HCT116 (cell line): ENCODE measurements around the gene MED13L. TPM values are rescaled to one million over a fixed set of nuclear protein-coding genes. Genes with fewer than 3 reads are reported as not detected.

ENCODE experiments used
- ATAC-seq: fragments of 200-7000 bp; cut with Tn5 transposase; 2 replicates; pipeline ENCODE4 v1.9.1; 2020; ENCODE audit warnings: mild to moderate bottlenecking, moderate library complexity
- BruUV-seq: library from RNA; stranded (reverse); fragments of 400-500 nt; replicated peaks from 2 replicates; lab custom pipeline; 2021; lab: Mats Ljungman, UMichigan
- CTCF ChIA-PET: fragments of 300-600 bp; sonication (Branson Sonifier 250); formaldehyde crosslinking; loops from one replicate; lab custom pipeline; 2021; ENCODE audit warnings: antibody characterized with exemption; lab: Charles Lee
- POLR2A ChIA-PET: fragments of 300-600, 350-600 bp; sonication (Branson Sonifier 250); formaldehyde crosslinking; loops from one replicate; lab custom pipeline; 2021; ENCODE audit warnings: antibody characterized with exemption; lab: Charles Lee
- RAD21 ChIA-PET, 2 experiments: fragments of 300-600 bp; sonication (Branson Sonifier 250); formaldehyde crosslinking; loops; one replicate each; lab custom pipeline; 2023; ENCODE audit warnings: low total read pairs in 2 of 2; ENCODE audit not compliant: uncharacterized antibody in 2 of 2, unreplicated experiment in 2 of 2, low non-redundant PET in 1 of 2; lab: Charles Lee
- DNase-seq: peaks from one replicate; pipeline ENCODE4 v3.0.0-alpha.2; 2010; ENCODE audit warnings: low read depth, low spot score
- H2AFZ ChIP-seq: fragments of 200-600 bp; shearing (Covaris generic), sonication (generic); 2 replicates; pipeline ENCODE4 v1.6.1; 2017; ENCODE audit warnings: low read depth, mixed run types, mixed read lengths, antibody characterized with exemption, low read length; ENCODE audit not compliant: poor library complexity, severe bottlenecking
- H3K27ac ChIP-seq: 2 replicates; pipeline ENCODE4 v1.5.1; 2012; ENCODE audit warnings: low read depth, low read length
- H3K27me3 ChIP-seq: fragments of 200-600 bp; sonication (generic); 2 replicates; pipeline ENCODE4 v1.6.1; 2016; ENCODE audit warnings: mixed run types, low read length, mixed read lengths; ENCODE audit not compliant: insufficient read depth
- H3K36me3 ChIP-seq, 2 experiments: fragments of 200-500 bp in 1 of 2; fragments of 200-600 bp in 1 of 2; sonication (Bioruptor generic) in 1 of 2; sonication (generic) in 1 of 2; 2 replicates each; pipeline versions ENCODE4 v1.5.1 to v1.6.1; 2014 to 2016; ENCODE audit warnings: low read length in 2 of 2, inconsistent platforms in 1 of 2, mixed read lengths in 1 of 2, mixed run types in 1 of 2; ENCODE audit not compliant: insufficient read depth in 2 of 2, control insufficient read depth in 1 of 2
- H3K4me1 ChIP-seq, 2 experiments: fragments of 200-600 bp in 1 of 2; sonication (generic) in 1 of 2; 2 replicates each; pipeline versions ENCODE4 v1.5.1 to v1.6.1; 2012 to 2017; ENCODE audit warnings: low read length in 2 of 2, inconsistent platforms in 1 of 2, mild to moderate bottlenecking in 1 of 2, mixed read lengths in 1 of 2, mixed run types in 1 of 2, moderate library complexity in 1 of 2; ENCODE audit not compliant: insufficient read depth in 2 of 2, control insufficient read depth in 1 of 2
- H3K4me2 ChIP-seq: fragments of 200-600 bp; sonication (generic); 2 replicates; pipeline ENCODE4 v1.6.1; 2017; ENCODE audit warnings: mixed run types, low read length, mixed read lengths
- H3K4me3 ChIP-seq, 2 experiments: fragments of 200-600 bp in 1 of 2; sonication (generic) in 1 of 2; replicated peaks in 1 of 2; 2 replicates each; pipeline ENCODE4 v1.5.1; 2011 to 2016; ENCODE audit warnings: low read length in 2 of 2, control low read depth in 1 of 2, low read depth in 1 of 2, mild to moderate bottlenecking in 1 of 2, mixed read lengths in 1 of 2, mixed run types in 1 of 2
- H3K79me2 ChIP-seq: fragments of 200-600 bp; sonication (generic); 2 replicates; pipeline ENCODE4 v1.6.1; 2017; ENCODE audit warnings: mild to moderate bottlenecking, mixed run types, low read length, moderate library complexity, mixed read lengths; ENCODE audit not compliant: insufficient read depth
- H3K9ac ChIP-seq: fragments of 200-600 bp; sonication (generic); 2 replicates; pipeline ENCODE4 v1.6.1; 2016; ENCODE audit warnings: low read length, mixed read lengths
- H3K9me2 ChIP-seq: fragments of 200-600 bp; sonication (generic), shearing (Covaris generic); 2 replicates; pipeline ENCODE4 v1.6.1; 2017; ENCODE audit warnings: mixed run types, mild to moderate bottlenecking, moderate library complexity; ENCODE audit not compliant: insufficient read depth
- H3K9me3 ChIP-seq, 2 experiments: fragments of 200-500 bp in 1 of 2; fragments of 200-600 bp in 1 of 2; sonication (Bioruptor generic) in 1 of 2; sonication (generic) in 1 of 2; 2 replicates each; pipeline ENCODE4 v1.6.1; 2014 to 2017; ENCODE audit warnings: low read length in 2 of 2, mixed read lengths in 2 of 2, inconsistent platforms in 1 of 2, low read depth in 1 of 2, mild to moderate bottlenecking in 1 of 2, mixed run types in 1 of 2, moderate library complexity in 1 of 2; ENCODE audit not compliant: control insufficient read depth in 1 of 2, insufficient read depth in 1 of 2
- H4K20me1 ChIP-seq: fragments of 200-600 bp; sonication (generic), shearing (Covaris generic); 2 replicates; pipeline ENCODE4 v1.6.1; 2017; ENCODE audit warnings: mixed run types, mild to moderate bottlenecking, moderate library complexity; ENCODE audit not compliant: insufficient read depth
- CBX3 ChIP-seq: IDR thresholded peaks from 2 replicates; pipeline ENCODE4 v1.6.1; 2012; ENCODE audit warnings: low read depth
- CEBPB ChIP-seq: IDR thresholded peaks from 2 replicates; pipeline ENCODE4 v1.6.1; 2012; ENCODE audit warnings: low read depth
- EGR1 ChIP-seq: IDR thresholded peaks from 2 replicates; pipeline ENCODE4 v1.6.1; 2012; ENCODE audit warnings: low read depth
- JUND ChIP-seq: IDR thresholded peaks from 2 replicates; pipeline ENCODE4 v1.6.1; 2012
- SRF ChIP-seq: IDR thresholded peaks from 2 replicates; pipeline ENCODE4 v1.6.1; 2012; ENCODE audit warnings: low read depth
- TCF7L2 ChIP-seq: IDR thresholded peaks from 2 replicates; pipeline ENCODE4 v1.7.0; 2011; ENCODE audit warnings: borderline replicate concordance, inconsistent platforms; ENCODE audit not compliant: insufficient read depth, insufficient read length; ENCODE audit errors: extremely low read depth
- ZFX ChIP-seq: fragments of 450-650 bp; IDR thresholded peaks from 2 replicates; pipeline ENCODE4 v1.6.1; 2017
- intact Hi-C: fragments of 100-400 bp; cut with micrococcal nuclease; formaldehyde crosslinking; loops from 2 replicates; pipeline ENCODE4 v1.10.0; 2022
- total RNA-seq: library from RNA; stranded (reverse); gene quantifications from one replicate; pipeline ENCODE4 v1.2.1, GENCODE V29; 2021; ENCODE audit not compliant: unreplicated experiment
- TF ChIP-seq, protein P1 (sequence below): IDR thresholded peaks from 2 replicates; pipeline ENCODE4 v1.6.1; 2012
- TF ChIP-seq, protein P2 (sequence below): IDR thresholded peaks from 2 replicates; pipeline ENCODE4 v1.6.1; 2012; ENCODE audit warnings: low read depth
- TF ChIP-seq, protein P3 (sequence below): IDR thresholded peaks from 2 replicates; pipeline ENCODE4 v1.6.1; 2011; ENCODE audit warnings: mild to moderate bottlenecking, low read length, moderate library complexity; ENCODE audit not compliant: insufficient replicate concordance; ENCODE audit errors: extremely low read depth

MED13L gene
- total RNA-seq, 1 experiment from 2014 or later, result 176 TPM

DNA sequence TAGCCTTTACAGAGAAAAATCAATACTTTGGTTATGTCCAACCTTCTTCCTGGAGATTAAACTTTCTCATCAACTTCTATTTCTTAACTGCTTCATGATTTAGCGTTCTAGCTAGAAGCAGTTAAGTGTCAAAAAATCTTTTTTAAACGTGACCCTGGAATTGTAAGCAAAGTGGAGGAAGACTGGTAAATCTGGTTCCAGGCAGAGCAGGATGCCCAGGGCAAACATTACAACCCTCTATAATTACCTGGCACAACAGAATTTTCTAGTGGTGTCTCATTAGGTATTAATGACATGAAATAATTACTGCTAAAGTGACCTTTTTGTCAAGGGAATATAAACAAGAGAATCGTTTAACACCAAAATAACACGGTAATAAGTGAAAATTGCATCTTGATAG lies 320.8 kb downstream of the MED13L start:
- no peak overlapping the region for H3K9ac ChIP-seq
- BruUV-seq, result no TSS peak
- no peaks in the 10 kb centered on the region for H3K27me3 ChIP-seq
- peaks cover 24% of the 10 kb centered on the region in 2 experiments for H3K36me3 ChIP-seq
- ChIA-PET CTCF (interaction anchor here (1.5 kb wide), 1 partner anchor 10 kb away, joined by 4 read pairs; no protein-coding TSS in a partner anchor), POLR2A (no interaction called here), RAD21 (no interaction called here)
- no peaks in the 10 kb centered on the region for H3K4me1 ChIP-seq
- H4K20me1 ChIP-seq, result 0 out of 2 replicates have a peak, but pooled peaks cover 6% of the 10 kb centered on the region
- no peak overlapping the region for H2AFZ ChIP-seq
- no peak overlapping the region for H3K4me2 ChIP-seq
- no peak for ATAC-seq
- H3K9me2 ChIP-seq, result no peaks in the 10 kb centered on the region
- no peak for TF ChIP-seq CBX3
- TF ChIP-seq JUND, result no peak
- no peak for DNase-seq
- no peaks in the 10 kb centered on the region for H3K79me2 ChIP-seq
- intact Hi-C loops, result no loop called here
- no peak overlapping the region for H3K4me3 ChIP-seq
- no peak overlapping the region for H3K27ac ChIP-seq
- H3K9me3 ChIP-seq, result no peaks in the 10 kb centered on the region

DNA sequence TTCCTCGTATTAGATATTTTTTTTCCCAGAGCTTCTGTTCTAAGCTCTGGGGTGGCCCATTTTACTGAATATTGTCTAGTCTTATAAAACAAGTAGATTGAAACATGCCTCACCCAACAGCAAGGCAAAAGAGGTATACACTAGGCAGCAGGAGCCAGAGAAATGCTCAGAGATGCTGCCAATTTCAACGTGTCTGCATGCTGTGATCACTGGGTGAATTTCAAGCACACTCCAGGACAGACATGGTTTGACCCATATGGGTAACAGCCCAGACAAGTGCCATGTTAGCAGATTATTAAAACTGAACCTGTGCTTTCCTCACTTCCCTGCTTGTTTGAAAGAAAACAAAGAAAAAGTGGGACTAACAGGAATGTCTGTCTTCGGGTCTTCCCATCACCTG lies 321.3 kb downstream of the MED13L start:
- H3K4me2 ChIP-seq, result no peak overlapping the region
- H3K4me1 ChIP-seq, result no peaks in the 10 kb centered on the region
- no peak for TF ChIP-seq ZFX
- TF ChIP-seq, protein P1, sequence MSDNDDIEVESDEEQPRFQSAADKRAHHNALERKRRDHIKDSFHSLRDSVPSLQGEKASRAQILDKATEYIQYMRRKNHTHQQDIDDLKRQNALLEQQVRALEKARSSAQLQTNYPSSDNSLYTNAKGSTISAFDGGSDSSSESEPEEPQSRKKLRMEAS, result no peak
- no peak for TF ChIP-seq JUND
- TF ChIP-seq, protein P2, sequence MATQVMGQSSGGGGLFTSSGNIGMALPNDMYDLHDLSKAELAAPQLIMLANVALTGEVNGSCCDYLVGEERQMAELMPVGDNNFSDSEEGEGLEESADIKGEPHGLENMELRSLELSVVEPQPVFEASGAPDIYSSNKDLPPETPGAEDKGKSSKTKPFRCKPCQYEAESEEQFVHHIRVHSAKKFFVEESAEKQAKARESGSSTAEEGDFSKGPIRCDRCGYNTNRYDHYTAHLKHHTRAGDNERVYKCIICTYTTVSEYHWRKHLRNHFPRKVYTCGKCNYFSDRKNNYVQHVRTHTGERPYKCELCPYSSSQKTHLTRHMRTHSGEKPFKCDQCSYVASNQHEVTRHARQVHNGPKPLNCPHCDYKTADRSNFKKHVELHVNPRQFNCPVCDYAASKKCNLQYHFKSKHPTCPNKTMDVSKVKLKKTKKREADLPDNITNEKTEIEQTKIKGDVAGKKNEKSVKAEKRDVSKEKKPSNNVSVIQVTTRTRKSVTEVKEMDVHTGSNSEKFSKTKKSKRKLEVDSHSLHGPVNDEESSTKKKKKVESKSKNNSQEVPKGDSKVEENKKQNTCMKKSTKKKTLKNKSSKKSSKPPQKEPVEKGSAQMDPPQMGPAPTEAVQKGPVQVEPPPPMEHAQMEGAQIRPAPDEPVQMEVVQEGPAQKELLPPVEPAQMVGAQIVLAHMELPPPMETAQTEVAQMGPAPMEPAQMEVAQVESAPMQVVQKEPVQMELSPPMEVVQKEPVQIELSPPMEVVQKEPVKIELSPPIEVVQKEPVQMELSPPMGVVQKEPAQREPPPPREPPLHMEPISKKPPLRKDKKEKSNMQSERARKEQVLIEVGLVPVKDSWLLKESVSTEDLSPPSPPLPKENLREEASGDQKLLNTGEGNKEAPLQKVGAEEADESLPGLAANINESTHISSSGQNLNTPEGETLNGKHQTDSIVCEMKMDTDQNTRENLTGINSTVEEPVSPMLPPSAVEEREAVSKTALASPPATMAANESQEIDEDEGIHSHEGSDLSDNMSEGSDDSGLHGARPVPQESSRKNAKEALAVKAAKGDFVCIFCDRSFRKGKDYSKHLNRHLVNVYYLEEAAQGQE, result no peak
- TF ChIP-seq, protein P3, sequence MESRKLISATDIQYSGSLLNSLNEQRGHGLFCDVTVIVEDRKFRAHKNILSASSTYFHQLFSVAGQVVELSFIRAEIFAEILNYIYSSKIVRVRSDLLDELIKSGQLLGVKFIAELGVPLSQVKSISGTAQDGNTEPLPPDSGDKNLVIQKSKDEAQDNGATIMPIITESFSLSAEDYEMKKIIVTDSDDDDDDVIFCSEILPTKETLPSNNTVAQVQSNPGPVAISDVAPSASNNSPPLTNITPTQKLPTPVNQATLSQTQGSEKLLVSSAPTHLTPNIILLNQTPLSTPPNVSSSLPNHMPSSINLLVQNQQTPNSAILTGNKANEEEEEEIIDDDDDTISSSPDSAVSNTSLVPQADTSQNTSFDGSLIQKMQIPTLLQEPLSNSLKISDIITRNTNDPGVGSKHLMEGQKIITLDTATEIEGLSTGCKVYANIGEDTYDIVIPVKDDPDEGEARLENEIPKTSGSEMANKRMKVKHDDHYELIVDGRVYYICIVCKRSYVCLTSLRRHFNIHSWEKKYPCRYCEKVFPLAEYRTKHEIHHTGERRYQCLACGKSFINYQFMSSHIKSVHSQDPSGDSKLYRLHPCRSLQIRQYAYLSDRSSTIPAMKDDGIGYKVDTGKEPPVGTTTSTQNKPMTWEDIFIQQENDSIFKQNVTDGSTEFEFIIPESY, result no peak
- TF ChIP-seq SRF, result no peak
- no peak for TF ChIP-seq EGR1
- no peak for TF ChIP-seq TCF7L2
- TF ChIP-seq CEBPB, result no peak
- TF ChIP-seq, all 23 proteins: peak for 0
- H2AFZ ChIP-seq, result no peak overlapping the region
- no peak overlapping the region for H3K9ac ChIP-seq
- DNase-seq (no peak), ATAC-seq (no peak)
- ChIA-PET CTCF (interaction anchor here (1.5 kb wide), 1 partner anchor 9 kb away, joined by 4 read pairs; no protein-coding TSS in a partner anchor), POLR2A (no interaction called here), RAD21 (interaction anchor here in 1 of 2 experiments (0.6 kb wide), 1 partner anchor 471 kb away, joined by 5 read pairs; no protein-coding TSS in a partner anchor)
- no peaks in the 10 kb centered on the region for H3K9me2 ChIP-seq
- H3K36me3 ChIP-seq, result peaks cover 21 to 22% of the 10 kb centered on the region in 2 experiments
- no peaks in the 10 kb centered on the region for H3K9me3 ChIP-seq
- H3K4me3 ChIP-seq, result no peak overlapping the region
- H3K27me3 ChIP-seq, result no peaks in the 10 kb centered on the region
- intact Hi-C loops, result no loop called here
- H3K79me2 ChIP-seq, result no peaks in the 10 kb centered on the region
- BruUV-seq, result no TSS peak
- H4K20me1 ChIP-seq, result 0 out of 2 replicates have a peak, but pooled peaks cover 6% of the 10 kb centered on the region
- H3K27ac ChIP-seq, result no peak overlapping the region
